Measurements from ENCODE around the gene WBP1. TPM values are rescaled to one million over a fixed set of nuclear protein-coding genes. Genes with fewer than 3 reads are reported as not detected.

Gene WBP1
- total RNA-seq, 1 donor from 2014 or later, result 62.4 TPM

GRCh38 chr2:74505448-74506246 lies 47.4 kb downstream of the WBP1 start:
- Mint-ChIP-seq H3K4me3 (ENCODE audit: unreplicated experiment) (peak overlapping the region; percentile 100), H3K27me3 (ENCODE audit: low read depth) (peaks cover 15% of the 10 kb centered on the region), H3K4me1 (ENCODE audit: low read depth) (peaks cover 60% of the 10 kb centered on the region), H3K9me3 (ENCODE audit: low read depth) (no peaks in the 10 kb centered on the region), H3K36me3 (ENCODE audit: low read depth) (peaks cover 14% of the 10 kb centered on the region), H3K27ac (ENCODE audit: unreplicated experiment) (peak overlapping the region; percentile 8)
- no peak for TF ChIP-seq CTCF (IDR thresholded peaks at IDR 0.05)
- DNase-seq (ENCODE audit: low spot score), result no peak

- peak; percentile 72 for TF ChIP-seq CTCF (IDR thresholded peaks at IDR 0.05)
- peaks cover 52% of the 10 kb centered on the region for H3K4me1 Mint-ChIP-seq (ENCODE audit: low read depth)
- peak within 1 kb of the TSS; percentile 100 for H3K4me3 Mint-ChIP-seq (ENCODE audit: unreplicated experiment)
- peak within 1 kb of the TSS; percentile 100 for H3K27ac Mint-ChIP-seq (ENCODE audit: unreplicated experiment)
- no peak for DNase-seq (ENCODE audit: low spot score)
- H3K9me3 Mint-ChIP-seq (ENCODE audit: low read depth), result no peaks in the 10 kb centered on the region
- H3K36me3 Mint-ChIP-seq (ENCODE audit: low read depth), result peaks cover 14% of the 10 kb centered on the region
- H3K27me3 Mint-ChIP-seq (ENCODE audit: low read depth), result peaks cover 28% of the 10 kb centered on the region
Measured at GRCh38 chr2:74507145-74507925, 49.1 kb downstream of the WBP1 start, which contains the start of gene PCGF1. PCGF1 (minus strand) TSS chr2:74507695; CDS start chr2:74507668, 27 bp downstream.

GRCh38 chr2:74507926-74508520 lies 49.8 kb downstream of the WBP1 start:
- no peaks in the 10 kb centered on the region for H3K9me3 Mint-ChIP-seq (ENCODE audit: low read depth)
- H3K36me3 Mint-ChIP-seq (ENCODE audit: low read depth), result peaks cover 14% of the 10 kb centered on the region
- H3K4me1 Mint-ChIP-seq (ENCODE audit: low read depth), result peaks cover 47% of the 10 kb centered on the region
- peak overlapping the region; percentile 100 for H3K27ac Mint-ChIP-seq (ENCODE audit: unreplicated experiment)
- no peak for TF ChIP-seq CTCF (IDR thresholded peaks at IDR 0.05)
- H3K27me3 Mint-ChIP-seq (ENCODE audit: low read depth), result peaks cover 34% of the 10 kb centered on the region
- no peak for DNase-seq (ENCODE audit: low spot score)
- H3K4me3 Mint-ChIP-seq (ENCODE audit: unreplicated experiment), result peak overlapping the region; percentile 100

- TF ChIP-seq CTCF (IDR thresholded peaks at IDR 0.05), result no peak
- Mint-ChIP-seq H3K27ac (ENCODE audit: unreplicated experiment) (no peak overlapping the region), H3K36me3 (ENCODE audit: low read depth) (peaks cover 6% of the 10 kb centered on the region), H3K9me3 (ENCODE audit: low read depth) (no peaks in the 10 kb centered on the region), H3K4me3 (ENCODE audit: unreplicated experiment) (no peak overlapping the region), H3K4me1 (ENCODE audit: low read depth) (peaks cover 28% of the 10 kb centered on the region), H3K27me3 (ENCODE audit: low read depth) (peaks cover 45% of the 10 kb centered on the region)
- DNase-seq (ENCODE audit: low spot score), result no peak
Measured at GRCh38 chr2:74510272-74510671, 52.0 kb downstream of the WBP1 start.

Other genes starting within 250 kb of the WBP1 start
- 0.65 to 2.2 TPM (median 1.2 TPM) in 3 replicates for gene SLC4A5, start 115.0 kb upstream of the WBP1 start, total RNA-seq
- 157 to 167 TPM (median 161 TPM) in 3 replicates for gene DCTN1, start 78.1 kb upstream of the WBP1 start, total RNA-seq
- 1.3 to 3.4 TPM (median 1.5 TPM) in 3 replicates for gene C2orf81, start 36.8 kb upstream of the WBP1 start, total RNA-seq
- gene WDR54, start 36.7 kb upstream of the WBP1 start, total RNA-seq, result 10.4 to 11.2 TPM (median 11.0 TPM) in 3 replicates
- 18.3 to 32.4 TPM (median 20.4 TPM) in 3 replicates for gene RTKN, start 16.5 kb upstream of the WBP1 start, total RNA-seq
- 23.2 to 35.0 TPM (median 24.3 TPM) in 3 replicates for gene INO80B, start 3.4 kb upstream of the WBP1 start, total RNA-seq
- 62.6 to 79.0 TPM (median 67.1 TPM) in 3 replicates for gene MOGS, start 6.9 kb downstream of the WBP1 start, total RNA-seq
- gene MRPL53, start 14.2 kb downstream of the WBP1 start, total RNA-seq, result 39.9 to 59.8 TPM (median 49.5 TPM) in 3 replicates
- gene CCDC142, start 24.6 kb downstream of the WBP1 start, total RNA-seq, result 12.7 to 21.9 TPM (median 13.3 TPM) in 3 replicates
- gene TTC31, start 24.6 kb downstream of the WBP1 start, total RNA-seq, result 17.4 to 25.4 TPM (median 18.1 TPM) in 3 replicates
- 0.90 to 2.3 TPM (median 1.3 TPM) in 3 replicates for gene LBX2, start 41.2 kb downstream of the WBP1 start, total RNA-seq
- 26.1 to 30.7 TPM (median 30.0 TPM) in 3 replicates for gene PCGF1, start 49.3 kb downstream of the WBP1 start, total RNA-seq
- 0.10 TPM in 1 of 3 replicates, not detected in the others for gene TLX2, start 56.0 kb downstream of the WBP1 start, total RNA-seq
- gene DQX1, start 67.8 kb downstream of the WBP1 start, total RNA-seq, result 0.34 TPM in 1 of 3 replicates, not detected in the others
- 76.8 to 94.3 TPM (median 79.8 TPM) in 3 replicates for gene AUP1, start 71.3 kb downstream of the WBP1 start, total RNA-seq
- gene HTRA2, start 71.5 kb downstream of the WBP1 start, total RNA-seq, result 23.8 to 31.2 TPM (median 24.2 TPM) in 3 replicates
- gene LOXL3, start 95.5 kb downstream of the WBP1 start, total RNA-seq, result 107 to 112 TPM (median 109 TPM) in 3 replicates
- gene DOK1, start 96.3 kb downstream of the WBP1 start, total RNA-seq, result 33.6 to 46.0 TPM (median 44.4 TPM) in 3 replicates
- gene M1AP, start 189.9 kb downstream of the WBP1 start, total RNA-seq, result 0.35 TPM in 1 of 3 replicates, not detected in the others
- 14.7 to 17.4 TPM (median 16.7 TPM) in 3 replicates for gene SEMA4F, start 195.8 kb downstream of the WBP1 start, total RNA-seq

Measured in chondrocyte (in vitro differentiated cells).